IMR-90 (cell line): ENCODE data around the gene NSL1. TPM values are rescaled to one million over a fixed set of nuclear protein-coding genes. Genes with fewer than 3 reads are reported as not detected.
"Not testable (repeated sequence)": the region's sequence is repeated elsewhere in the genome, so short reads cannot be mapped to it uniquely, and the experiment has no call there.

Source experiments
- ATAC-seq: fragments of 200-7000 bp; cut with Tn5 transposase; 2 replicates; pipeline ENCODE4 v1.9.1; 2020; ENCODE audit warnings: low read depth, mild to moderate bottlenecking, moderate library complexity
- BruUV-seq: library from RNA; stranded (reverse); fragments of 400-500 nt; replicated peaks from 2 replicates; lab custom pipeline; 2021; lab: Mats Ljungman, UMichigan
- CTCF ChIA-PET: fragments of 300-600 bp; formaldehyde crosslinking; extraction: SDS; loops from one replicate; lab custom pipeline; 2021; ENCODE audit warnings: antibody characterized with exemption; lab: Yijun Ruan, JAX
- POLR2A ChIA-PET: fragments of 300-600 bp; sonication (Branson Sonifier 250); formaldehyde crosslinking; loops from one replicate; lab custom pipeline; 2022; ENCODE audit warnings: antibody characterized with exemption; ENCODE audit not compliant: unreplicated experiment; lab: Charles Lee
- DNase-seq: peaks from one replicate; pipeline ENCODE4 v3.0.0; 2013
- H2AFZ ChIP-seq: replicated peaks from 2 replicates; pipeline ENCODE3; 2013; ENCODE audit warnings: low read length, mild to moderate bottlenecking; ENCODE audit not compliant: poor library complexity
- H2AK5ac ChIP-seq: 2 replicates; pipeline ENCODE4 v1.6.1; 2013; ENCODE audit warnings: low read depth, low read length, inconsistent platforms
- H2AK9ac ChIP-seq: replicated peaks from 2 replicates; pipeline ENCODE3; 2013; ENCODE audit warnings: mild to moderate bottlenecking, low read depth, low read length, moderate library complexity; ENCODE audit not compliant: poor library complexity
- H2BK120ac ChIP-seq: 2 replicates; pipeline ENCODE4 v1.6.1; 2013; ENCODE audit warnings: low read depth, low read length, inconsistent platforms
- H2BK15ac ChIP-seq: 3 replicates; pipeline ENCODE4 v1.6.1; 2013; ENCODE audit warnings: low read depth, low read length, inconsistent platforms
- H2BK20ac ChIP-seq: 2 replicates; pipeline ENCODE4 v1.6.1; 2013; ENCODE audit warnings: low read depth, mild to moderate bottlenecking, inconsistent platforms, low read length, moderate library complexity
- H2BK5ac ChIP-seq: 2 replicates; pipeline ENCODE4 v1.6.1; 2013; ENCODE audit warnings: mild to moderate bottlenecking, low read depth, low read length, inconsistent platforms; ENCODE audit not compliant: poor library complexity, severe bottlenecking
- H3K14ac ChIP-seq: replicated peaks from 2 replicates; pipeline ENCODE4 v1.6.1; 2013; ENCODE audit warnings: low read depth, low read length, inconsistent platforms
- H3K18ac ChIP-seq: 2 replicates; pipeline ENCODE4 v1.6.1; 2013; ENCODE audit warnings: low read depth, low read length, control low read depth
- H3K23ac ChIP-seq: 2 replicates; pipeline ENCODE4 v1.6.1; 2013; ENCODE audit warnings: low read depth, low read length, inconsistent platforms
- H3K27ac ChIP-seq: 2 replicates; pipeline ENCODE4 v1.5.1; 2013; ENCODE audit warnings: mild to moderate bottlenecking, control low read depth, low read length; ENCODE audit not compliant: insufficient read depth
- H3K27me3 ChIP-seq: 2 replicates; pipeline ENCODE4 v1.6.1; 2013; ENCODE audit warnings: low read length; ENCODE audit not compliant: control insufficient read depth, insufficient read depth
- H3K36me3 ChIP-seq: 2 replicates; pipeline ENCODE4 v1.6.1; 2013; ENCODE audit warnings: low read length, mixed read lengths; ENCODE audit not compliant: control insufficient read depth, insufficient read depth
- H3K4ac ChIP-seq: 2 replicates; pipeline ENCODE4 v1.6.1; 2013; ENCODE audit warnings: low read depth, low read length, inconsistent platforms
- H3K4me1 ChIP-seq: 2 replicates; pipeline ENCODE4 v1.6.1; 2013; ENCODE audit warnings: low read length, mixed read lengths; ENCODE audit not compliant: control insufficient read depth, insufficient read depth
- H3K4me2 ChIP-seq: 2 replicates; pipeline ENCODE4 v1.6.1; 2013; ENCODE audit warnings: low read depth, mild to moderate bottlenecking, control low read depth, low read length, moderate library complexity
- H3K4me3 ChIP-seq: 2 replicates; pipeline ENCODE4 v1.5.1; 2013; ENCODE audit warnings: low read depth, mild to moderate bottlenecking, control low read depth, low read length, moderate library complexity; ENCODE audit not compliant: insufficient read depth
- H3K56ac ChIP-seq: 2 replicates; pipeline ENCODE4 v1.6.1; 2013; ENCODE audit warnings: low read length, inconsistent platforms; ENCODE audit not compliant: insufficient read depth; ENCODE audit errors: extremely low read depth
- H3K79me1 ChIP-seq, 2 experiments: 2 replicates each; pipeline ENCODE4 v1.6.1; 2013; ENCODE audit warnings: low read length in 2 of 2, inconsistent platforms in 1 of 2, low read depth in 1 of 2
- H3K9ac ChIP-seq: 2 replicates; pipeline ENCODE4 v1.6.1; 2013; ENCODE audit warnings: low read depth, low read length, control low read depth
- H3K9me1 ChIP-seq: 2 replicates; pipeline ENCODE4 v1.6.1; 2013; ENCODE audit warnings: low read length, inconsistent platforms; ENCODE audit not compliant: insufficient read depth
- H3K9me3 ChIP-seq: 2 replicates; pipeline ENCODE4 v1.6.1; 2013; ENCODE audit warnings: low read length; ENCODE audit not compliant: control insufficient read depth, insufficient read depth
- H4K20me1 ChIP-seq: 2 replicates; pipeline ENCODE4 v1.6.1; 2013; ENCODE audit warnings: low read length, inconsistent platforms; ENCODE audit not compliant: insufficient read depth
- H4K5ac ChIP-seq: 2 replicates; pipeline ENCODE4 v1.6.1; 2013; ENCODE audit warnings: mild to moderate bottlenecking, low read depth, low read length, control low read depth
- H4K8ac ChIP-seq, 2 experiments: 2 replicates each; pipeline ENCODE4 v1.6.1; 2013; ENCODE audit warnings: low read depth in 2 of 2, low read length in 2 of 2, control low read depth in 1 of 2, inconsistent platforms in 1 of 2
- H4K91ac ChIP-seq: 2 replicates; pipeline ENCODE4 v1.6.1; 2013; ENCODE audit warnings: low read depth, low read length, inconsistent platforms; ENCODE audit not compliant: insufficient read depth
- WGBS, 2 experiments: methylation state at CpG; one replicate each; pipeline versions ENCODE4 v1.1.5 to v1.1.7; 2013; ENCODE audit warnings: missing lambda C conversion rate in 2 of 2; ENCODE audit not compliant: insufficient read length in 1 of 2; ENCODE audit errors: extremely low coverage in 2 of 2; 5-methylcytosine and 5-hydroxymethylcytosine counted together
- dilution Hi-C: fragments of 300-500 bp; cut with HindIII; formaldehyde crosslinking; loops from one replicate; pipeline ENCODE4 v1.14.3; 2018; ENCODE audit warnings: low sequenced_read_pairs; ENCODE audit not compliant: unreplicated experiment
- in situ Hi-C: fragments of 300-500 bp; cut with MboI; formaldehyde crosslinking; loops from 3 replicates; pipeline ENCODE4 v1.14.3; 2019; ENCODE audit warnings: low sequenced_read_pairs, inconsistent platforms, mixed read lengths
- intact Hi-C: fragments of 100-400 bp; cut with micrococcal nuclease; formaldehyde crosslinking; loops from 2 replicates; pipeline ENCODE4 v1.10.0; 2022
- polyA plus RNA-seq, 3 experiments: library from polyadenylated mRNA; depleted of rRNA; stranded (reverse); fragments of >200 nt; gene quantifications; 2 replicates each; pipeline ENCODE4 v1.2.3, GENCODE V29; 2012; ENCODE audit warnings: low replicate concordance in 1 of 3
- total RNA-seq: library from RNA; depleted of rRNA; stranded (reverse); fragments of >200 nt; gene quantifications from 2 replicates; pipeline ENCODE4 v1.2.3, GENCODE V29; 2012

NSL1 gene
- total and polyA plus RNA-seq, 2 of the 4 experiments (the other 2 are of a cell fraction), result 19.1 to 42.5 TPM

DNA sequence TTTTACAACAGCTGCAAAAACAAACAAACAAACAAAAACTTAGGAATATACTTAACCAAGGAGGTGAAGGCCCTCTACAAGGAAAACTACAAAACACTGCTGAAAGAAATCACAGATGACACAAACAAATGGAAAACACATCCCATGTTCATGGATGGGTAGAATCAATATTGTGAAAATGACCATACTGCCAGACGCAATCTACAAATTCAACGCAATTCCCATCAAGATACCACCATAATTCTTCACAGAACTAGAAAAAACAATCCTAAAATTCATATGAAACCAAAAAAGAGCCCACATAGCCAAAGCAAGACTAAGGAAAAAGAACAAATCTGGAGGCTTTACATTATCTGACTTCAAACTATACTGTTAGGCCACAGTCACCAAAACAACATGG is 24.8 kb downstream of the NSL1 start:
- H3K4ac ChIP-seq, POLR2A ChIA-PET, H3K4me1 ChIP-seq, H2BK15ac ChIP-seq, H3K36me3 ChIP-seq, H2AFZ ChIP-seq, H4K5ac ChIP-seq, BruUV-seq, H3K18ac ChIP-seq, H3K56ac ChIP-seq, DNase-seq, H3K14ac ChIP-seq, intact Hi-C loops, H2AK5ac ChIP-seq, H2AK9ac ChIP-seq, dilution Hi-C loops, H3K4me3 ChIP-seq, H4K8ac ChIP-seq, in situ Hi-C loops, H3K4me2 ChIP-seq, H4K20me1 ChIP-seq, H2BK5ac ChIP-seq, H2BK20ac ChIP-seq, H3K27me3 ChIP-seq, H3K23ac ChIP-seq, H3K27ac ChIP-seq, H2BK120ac ChIP-seq, H4K91ac ChIP-seq, CTCF ChIA-PET, H3K9ac ChIP-seq, ATAC-seq, H3K9me1 ChIP-seq, H3K9me3 ChIP-seq: not testable (repeated sequence)
- peaks cover 8 to 16% of the 10 kb centered on the region in 2 experiments; a peak in 3 of 4 replicates for H3K79me1 ChIP-seq
- no CpG with 5 or more reads among the region's 2 CpGs for WGBS, 2 experiments

DNA sequence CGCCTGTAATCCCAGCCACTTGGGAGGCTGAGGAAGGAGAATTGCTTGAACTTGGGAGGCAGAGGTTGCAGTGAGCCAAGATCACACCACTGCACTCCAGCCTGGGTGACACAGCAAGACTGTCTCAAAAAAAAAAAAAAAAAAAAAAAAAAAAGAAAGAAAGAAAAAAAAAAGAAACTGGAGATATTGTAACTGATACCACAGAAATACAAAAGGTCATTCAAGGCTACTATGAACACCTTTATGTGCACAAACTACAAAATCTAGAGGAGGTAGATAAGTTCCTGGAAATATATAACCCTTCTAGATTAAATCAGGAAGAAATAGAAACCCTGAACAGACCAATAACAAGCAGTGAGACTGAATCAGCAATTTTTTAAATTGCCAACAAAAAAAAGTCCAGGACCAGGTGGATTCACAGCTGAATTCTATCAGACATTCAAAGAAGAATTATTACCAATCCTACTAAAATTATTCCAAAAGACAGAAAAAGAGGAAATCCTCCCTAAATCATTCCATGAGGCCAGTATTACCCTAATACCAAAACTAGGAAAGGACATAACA is 26.8 kb downstream of the NSL1 start:
- H4K20me1 ChIP-seq, in situ Hi-C loops, H2BK5ac ChIP-seq, H4K8ac ChIP-seq, H4K5ac ChIP-seq, POLR2A ChIA-PET, BruUV-seq, H3K4me1 ChIP-seq, H3K14ac ChIP-seq, H3K4ac ChIP-seq, DNase-seq, H2AK5ac ChIP-seq, ATAC-seq, H2BK15ac ChIP-seq, H3K9me1 ChIP-seq, H2BK120ac ChIP-seq, H4K91ac ChIP-seq, dilution Hi-C loops, H3K56ac ChIP-seq, H2AFZ ChIP-seq, H3K27me3 ChIP-seq, H3K4me3 ChIP-seq, H3K9me3 ChIP-seq, H3K4me2 ChIP-seq, H2AK9ac ChIP-seq, H2BK20ac ChIP-seq, H3K27ac ChIP-seq, H3K36me3 ChIP-seq, H3K18ac ChIP-seq, intact Hi-C loops, H3K9ac ChIP-seq, H3K23ac ChIP-seq: not testable (repeated sequence)
- H3K79me1 ChIP-seq, result peaks cover 22 to 23% of the 10 kb centered on the region in 2 experiments
- CTCF ChIA-PET, result interaction anchor here (1.3 kb wide), 1 partner anchor 15 kb away, joined by 4 read pairs; no protein-coding TSS in a partner anchor
- no CpG with 5 or more reads among the region's 1 CpG for WGBS, 2 experiments
